DND-41 (cell line): ENCODE results near the gene ZNF586.
A peak's percentile ranks its signal among the peaks of the same experiment; 100 is the strongest.
"Not testable (repeated sequence)": the region's sequence is repeated elsewhere in the genome, so short reads cannot be mapped to it uniquely, and the experiment has no call there.

ENCODE experiments used
- ATAC-seq: fragments of 200-7000 bp; cut with Tn5 transposase; 3 replicates; pipeline ENCODE4 v1.9.1; 2021; ENCODE audit warnings: low read depth; ENCODE audit not compliant: insufficient read depth
- DNase-seq: peaks from one replicate; pipeline ENCODE4 v3.0.0-alpha.2; 2020
- H2AFZ ChIP-seq: 2 replicates; pipeline ENCODE4 v1.6.0; 2012; ENCODE audit warnings: low read depth, low read length
- H3K27ac ChIP-seq: 2 replicates; pipeline ENCODE4 v1.5.1; 2012; ENCODE audit warnings: low read length, inconsistent platforms
- H3K27me3 ChIP-seq: fragments of 200-600 bp; sonication (generic); 2 replicates; pipeline ENCODE4 v1.6.0; 2012; ENCODE audit warnings: low read length, mild to moderate bottlenecking, inconsistent platforms; ENCODE audit not compliant: insufficient read depth, poor library complexity
- H3K36me3 ChIP-seq: 2 replicates; pipeline ENCODE4 v1.5.1; 2012; ENCODE audit warnings: low read length, inconsistent platforms; ENCODE audit not compliant: insufficient read depth
- H3K4me1 ChIP-seq: 2 replicates; pipeline ENCODE4 v1.5.1; 2012; ENCODE audit warnings: mild to moderate bottlenecking, low read length; ENCODE audit not compliant: insufficient read depth
- H3K4me2 ChIP-seq: 2 replicates; pipeline ENCODE4 v1.6.0; 2012; ENCODE audit warnings: mild to moderate bottlenecking, moderate library complexity, low read length, inconsistent platforms; ENCODE audit not compliant: insufficient read depth
- H3K4me3 ChIP-seq, 2 experiments: fragments of 200-600 bp in 1 of 2; shearing (Covaris generic) in 1 of 2; 2 replicates each; pipeline ENCODE4 v1.5.1; 2012 to 2016; ENCODE audit warnings: inconsistent platforms in 2 of 2, low read length in 2 of 2, mild to moderate bottlenecking in 2 of 2, low read depth in 1 of 2, moderate library complexity in 1 of 2
- H3K79me2 ChIP-seq: 2 replicates; pipeline ENCODE4 v1.6.0; 2012; ENCODE audit warnings: low read length, inconsistent platforms; ENCODE audit not compliant: insufficient read depth
- H3K9ac ChIP-seq: 2 replicates; pipeline ENCODE4 v1.6.0; 2012; ENCODE audit warnings: low read depth, mild to moderate bottlenecking, inconsistent platforms, low read length, moderate library complexity
- H3K9me3 ChIP-seq: 2 replicates; pipeline ENCODE4 v1.5.1; 2012; ENCODE audit warnings: low read length, moderate library complexity, mild to moderate bottlenecking, inconsistent platforms; ENCODE audit not compliant: insufficient read depth, severe bottlenecking
- H4K20me1 ChIP-seq: 2 replicates; pipeline ENCODE4 v1.6.0; 2012; ENCODE audit warnings: low read length; ENCODE audit not compliant: insufficient read depth
- EZH2 ChIP-seq: IDR thresholded peaks from 3 replicates; pipeline ENCODE4 v1.6.1; 2012; ENCODE audit warnings: borderline replicate concordance, low read depth, mild to moderate bottlenecking, moderate library complexity, low read length, inconsistent platforms; ENCODE audit not compliant: severe bottlenecking
- TF ChIP-seq, protein P1 (sequence below): IDR thresholded peaks from 2 replicates; pipeline ENCODE4 v1.5.1; 2012; ENCODE audit warnings: borderline replicate concordance, low read length, moderate library complexity, mild to moderate bottlenecking; ENCODE audit not compliant: poor library complexity, severe bottlenecking; ENCODE audit errors: extremely low read depth

The ZNF586 gene

DNA sequence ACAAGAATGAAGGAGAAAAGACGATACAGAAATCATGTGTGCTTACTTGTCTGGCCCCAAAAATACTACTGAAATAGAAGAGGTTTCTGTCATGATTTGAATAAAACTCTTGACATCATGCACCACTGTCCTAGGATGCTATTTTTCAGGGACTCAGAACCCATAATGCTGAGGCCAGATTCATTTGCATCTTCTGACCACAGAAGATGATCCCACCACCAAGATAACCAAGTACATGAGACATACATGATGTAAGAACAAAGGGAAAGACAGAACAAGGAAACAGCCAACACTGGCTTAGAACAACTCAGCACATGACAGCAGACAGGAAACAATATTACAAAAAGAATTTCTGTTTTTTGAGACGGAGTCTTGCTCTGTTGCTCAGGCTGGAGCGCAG is 42.8 kb downstream of the ZNF586 start:
- no peak for DNase-seq
- H3K79me2 ChIP-seq, result peaks cover 60% of the 10 kb centered on the region
- H3K27me3 ChIP-seq, result no peaks in the 10 kb centered on the region
- no peak for ATAC-seq
- H3K9me3 ChIP-seq, result no peaks in the 10 kb centered on the region
- H3K27ac ChIP-seq, result no peak overlapping the region
- peak overlapping the region; percentile 39; the same call in 1 of the 2 replicates for H3K4me2 ChIP-seq
- H2AFZ ChIP-seq, result no peak overlapping the region
- peaks cover 7% of the 10 kb centered on the region; the same call in 1 of the 2 replicates for H4K20me1 ChIP-seq
- H3K4me1 ChIP-seq, result peaks cover 28% of the 10 kb centered on the region
- H3K9ac ChIP-seq, result no peak overlapping the region
- peaks cover 44% of the 10 kb centered on the region for H3K36me3 ChIP-seq
- TF ChIP-seq EZH2, result no peak
- TF ChIP-seq, protein P1, sequence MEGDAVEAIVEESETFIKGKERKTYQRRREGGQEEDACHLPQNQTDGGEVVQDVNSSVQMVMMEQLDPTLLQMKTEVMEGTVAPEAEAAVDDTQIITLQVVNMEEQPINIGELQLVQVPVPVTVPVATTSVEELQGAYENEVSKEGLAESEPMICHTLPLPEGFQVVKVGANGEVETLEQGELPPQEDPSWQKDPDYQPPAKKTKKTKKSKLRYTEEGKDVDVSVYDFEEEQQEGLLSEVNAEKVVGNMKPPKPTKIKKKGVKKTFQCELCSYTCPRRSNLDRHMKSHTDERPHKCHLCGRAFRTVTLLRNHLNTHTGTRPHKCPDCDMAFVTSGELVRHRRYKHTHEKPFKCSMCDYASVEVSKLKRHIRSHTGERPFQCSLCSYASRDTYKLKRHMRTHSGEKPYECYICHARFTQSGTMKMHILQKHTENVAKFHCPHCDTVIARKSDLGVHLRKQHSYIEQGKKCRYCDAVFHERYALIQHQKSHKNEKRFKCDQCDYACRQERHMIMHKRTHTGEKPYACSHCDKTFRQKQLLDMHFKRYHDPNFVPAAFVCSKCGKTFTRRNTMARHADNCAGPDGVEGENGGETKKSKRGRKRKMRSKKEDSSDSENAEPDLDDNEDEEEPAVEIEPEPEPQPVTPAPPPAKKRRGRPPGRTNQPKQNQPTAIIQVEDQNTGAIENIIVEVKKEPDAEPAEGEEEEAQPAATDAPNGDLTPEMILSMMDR, result no peak
- no peak overlapping the region for H3K4me3 ChIP-seq

DNA sequence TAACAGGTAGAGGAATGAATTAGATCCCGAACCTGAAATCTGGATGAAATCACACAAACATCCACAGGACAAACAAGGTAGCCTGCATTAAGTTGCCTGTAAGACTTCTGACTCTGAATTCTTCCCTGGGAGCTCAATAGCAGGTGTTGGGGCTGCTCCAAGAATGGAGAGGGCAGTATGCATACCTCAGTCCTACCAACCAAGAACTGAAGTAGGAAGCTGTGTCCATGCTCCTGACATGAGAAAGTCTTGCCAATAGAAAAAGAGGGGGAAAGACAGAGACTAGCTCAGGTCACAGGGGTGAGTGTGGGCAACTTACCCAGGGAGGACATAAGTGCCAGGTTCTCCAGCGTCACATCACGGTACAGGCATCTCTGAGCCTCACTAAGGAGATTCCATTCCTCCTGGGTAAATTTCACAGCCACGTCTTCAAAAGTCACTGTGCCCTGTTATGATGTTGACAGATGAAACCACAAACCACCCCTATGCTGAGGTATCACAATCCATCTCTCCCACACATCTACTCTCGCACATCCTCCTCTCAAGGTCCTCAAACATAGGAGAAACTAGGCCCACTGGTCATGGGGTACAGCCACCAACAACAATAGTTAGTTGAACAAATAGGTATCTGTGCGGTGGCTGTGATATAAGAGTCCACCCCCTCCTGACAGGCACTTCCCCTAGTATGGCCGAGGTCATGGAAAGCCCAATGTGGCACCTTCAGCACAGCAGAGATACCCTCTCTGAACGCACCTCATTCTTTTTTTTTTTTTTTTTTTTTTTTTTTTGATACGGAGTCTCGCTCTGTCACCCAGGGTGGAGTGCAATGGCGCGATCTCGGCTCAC is 43.7 kb downstream of the ZNF586 start:
- H3K27ac ChIP-seq, result peak overlapping the region; percentile 4; the same call in 1 of the 2 replicates
- H3K9ac ChIP-seq, result 0 out of 2 replicates have a peak overlapping the region, but pooled peaks have one; percentile 63

DNA sequence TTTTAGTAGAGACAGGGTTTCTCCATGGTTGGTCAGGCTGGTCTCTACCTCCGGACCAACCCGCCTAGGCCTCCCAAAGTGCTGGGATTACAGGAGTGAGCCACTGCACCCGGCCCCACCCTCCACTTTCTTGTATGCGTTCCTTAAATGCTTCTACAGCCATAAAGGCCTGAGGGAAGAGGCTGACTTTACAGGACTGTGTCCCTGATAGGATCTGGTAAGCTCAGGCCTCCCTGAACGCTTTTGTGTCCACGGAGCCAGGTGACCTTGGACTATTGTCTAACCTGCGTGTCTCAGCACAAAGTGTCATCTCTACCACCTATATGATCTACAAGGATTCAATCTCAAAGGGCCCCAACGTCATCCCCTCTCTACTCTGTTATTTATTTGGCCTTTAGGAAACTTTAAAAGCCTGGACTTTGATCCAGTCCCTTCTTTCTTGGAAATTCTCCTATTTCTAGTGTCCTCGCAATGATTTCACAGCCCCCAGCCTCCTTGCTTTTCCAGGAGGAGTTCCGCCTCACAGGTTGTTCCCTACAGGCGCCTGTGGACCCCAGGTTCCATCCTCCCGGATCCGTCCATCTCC is 44.5 kb downstream of the ZNF586 start:
- no peaks in the 10 kb centered on the region for H3K27me3 ChIP-seq
- peak overlapping the region; percentile 68 to 69 for H3K4me3 ChIP-seq
- H3K79me2 ChIP-seq, result peaks cover 55% of the 10 kb centered on the region
- peaks cover 39% of the 10 kb centered on the region for H3K4me1 ChIP-seq
- peaks cover 29% of the 10 kb centered on the region for H3K36me3 ChIP-seq
- peak overlapping the region; percentile 63 for H3K9ac ChIP-seq
- peaks cover 7% of the 10 kb centered on the region; the same call in 1 of the 2 replicates for H4K20me1 ChIP-seq
- peak overlapping the region; percentile 91 for H3K4me2 ChIP-seq
- ATAC-seq (no peak), DNase-seq (no peak)
- no peaks in the 10 kb centered on the region for H3K9me3 ChIP-seq
- H3K27ac ChIP-seq, result peak overlapping the region; percentile 73
- H2AFZ ChIP-seq, result peak overlapping the region; percentile 82
- TF ChIP-seq, protein P1, result no peak
- no peak for TF ChIP-seq EZH2

More for the DNA sequence above, 43.7 kb downstream of the ZNF586 start:
- H3K27me3 ChIP-seq, H4K20me1 ChIP-seq, DNase-seq, H3K9me3 ChIP-seq, H2AFZ ChIP-seq: not testable (repeated sequence)
- Histone ChIP-seq H3K4me3 (peak overlapping the region in 1 of 2 experiments; percentile 69; a peak in 1 of 4 replicates), H3K4me2 (peak overlapping the region; percentile 91), H3K79me2 (peaks cover 53% of the 10 kb centered on the region), H3K4me1 (peaks cover 31% of the 10 kb centered on the region), H3K36me3 (peaks cover 35% of the 10 kb centered on the region)
- ATAC-seq, result 0 out of 3 replicates have a peak, but pooled peaks have one; percentile 15
